CD1c-positive myeloid dendritic cell (primary cell): ENCODE data around the gene RBM28.
"Not testable (repeated sequence)": the region's sequence is repeated elsewhere in the genome, so short reads cannot be mapped to it uniquely, and the experiment has no call there.

Source experiments
- DNase-seq: peaks from one replicate; pipeline ENCODE4 v3.0.0-alpha.2; 2016; ENCODE audit errors: extremely low spot score

RBM28 gene

DNA sequence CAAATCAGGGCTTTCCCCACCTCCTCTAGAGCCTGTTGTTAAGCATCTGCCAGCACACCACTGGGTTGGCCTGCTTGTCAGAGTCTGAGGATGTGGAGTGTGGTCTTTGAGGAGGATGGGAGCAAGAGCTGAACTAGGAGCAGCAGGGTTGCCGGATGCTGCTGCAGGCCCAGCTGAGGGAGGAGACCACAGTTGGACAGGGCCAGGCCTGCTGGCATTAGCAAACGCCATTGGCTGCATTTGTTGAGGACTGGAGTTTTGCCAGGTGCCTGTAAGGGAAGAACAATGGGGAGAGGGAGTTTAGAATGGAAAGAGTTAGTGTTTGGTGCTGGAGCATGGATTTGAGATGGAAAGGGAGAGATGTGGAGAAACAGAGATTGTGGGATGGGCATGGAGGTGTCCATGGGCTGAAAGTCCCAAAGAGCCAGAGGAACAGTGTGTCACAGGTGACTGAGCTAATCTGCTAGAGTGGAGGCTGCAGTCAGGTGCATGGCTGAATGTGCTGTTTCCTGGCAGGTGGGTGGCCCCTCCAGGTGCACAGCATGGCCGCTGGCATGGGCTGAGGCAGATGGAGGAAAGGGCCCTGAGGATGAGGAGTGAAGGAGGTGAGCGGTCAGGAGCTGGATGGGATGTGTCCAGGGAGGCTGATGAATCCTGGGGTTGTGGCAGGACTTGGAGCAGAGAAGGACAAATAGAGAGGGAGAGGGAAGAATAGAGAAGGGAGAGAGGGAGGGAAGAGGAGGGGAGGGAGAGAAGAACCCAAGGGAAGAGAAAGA is 61.9 kb downstream of the RBM28 start:
- DNase-seq, result no peak

GRCh38 chr7:128280451-128280850 is 63.3 kb downstream of the RBM28 start:
- not testable (repeated sequence) for DNase-seq

GRCh38 chr7:128279124-128279713 is 64.5 kb downstream of the RBM28 start:
- no peak for DNase-seq

DNA sequence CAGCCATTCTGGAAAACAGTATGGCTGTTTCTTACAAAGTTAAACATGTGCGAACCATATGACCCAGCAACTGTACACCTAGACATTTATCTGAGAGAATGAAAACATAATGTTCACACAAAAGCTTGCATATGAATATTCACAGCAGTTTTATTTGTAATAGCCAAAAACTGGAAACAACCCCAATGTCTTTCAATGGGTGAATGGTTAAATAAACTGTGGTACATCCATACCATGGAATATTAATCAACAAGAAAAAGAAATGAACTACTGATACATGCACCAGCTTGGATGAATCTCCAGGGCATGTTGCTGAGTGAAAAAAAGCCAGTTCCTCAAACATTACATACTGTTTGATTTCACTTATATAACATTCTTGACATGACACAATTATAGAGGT is 65.3 kb downstream of the RBM28 start:
- DNase-seq, result no peak

DNA sequence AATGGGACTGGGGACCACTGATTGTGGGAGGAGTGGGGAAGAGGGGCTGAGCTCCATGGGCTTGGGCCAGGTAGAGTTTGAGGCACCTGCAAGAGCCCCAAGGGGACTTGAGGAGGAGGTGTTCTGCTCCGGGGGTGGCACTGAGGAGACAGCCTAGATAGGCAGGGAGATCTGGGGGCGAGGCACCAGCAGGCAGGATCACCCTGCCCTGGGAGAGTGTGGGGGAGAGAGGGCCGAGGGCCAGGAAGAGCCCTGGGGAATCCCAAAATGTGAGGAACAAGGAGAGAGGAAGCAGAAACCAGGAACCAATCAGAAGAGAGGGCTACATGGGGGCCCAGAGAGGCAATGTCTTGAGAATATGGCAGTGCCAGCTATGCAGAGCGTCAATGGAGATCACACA is 68.0 kb downstream of the RBM28 start:
- no peak for DNase-seq

DNA sequence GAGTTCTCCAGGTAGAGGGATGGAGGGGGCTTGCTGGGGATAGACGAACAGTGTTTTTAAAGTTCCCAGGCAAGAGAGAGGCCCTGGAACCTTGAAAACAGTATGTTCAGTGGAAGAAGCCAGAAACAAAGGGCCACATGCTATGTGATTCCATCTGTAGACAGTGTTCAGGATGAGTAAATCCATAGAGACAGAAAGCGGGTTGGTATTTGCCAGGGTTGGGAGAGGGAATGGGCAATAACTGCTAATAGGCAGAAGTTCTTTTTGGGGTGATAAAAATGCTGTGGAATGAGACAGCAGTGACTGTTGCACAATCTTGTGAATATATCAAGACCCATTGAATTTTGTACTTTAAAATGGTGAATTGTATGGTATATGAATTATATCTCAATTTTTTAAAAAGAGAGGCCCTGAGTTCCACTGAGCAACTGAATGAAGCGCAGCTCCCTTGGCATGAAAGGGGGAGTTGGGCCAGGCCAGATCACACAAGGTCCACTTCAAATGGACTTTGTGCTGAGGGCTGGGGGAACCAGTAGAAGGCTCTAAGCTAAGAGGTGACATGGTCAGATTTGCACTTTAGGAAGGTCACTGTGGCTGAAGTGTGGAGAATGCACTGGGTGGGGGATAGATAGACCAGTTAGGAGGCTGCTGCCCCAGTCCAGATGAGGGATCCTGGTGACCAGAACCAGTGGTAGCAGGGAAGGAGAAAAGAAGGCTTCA is 68.7 kb downstream of the RBM28 start:
- DNase-seq, result no peak

- DNase-seq, result no peak
These were observed 69.3 kb downstream of the RBM28 start for GRCh38 chr7:128274246-128274883.

DNA sequence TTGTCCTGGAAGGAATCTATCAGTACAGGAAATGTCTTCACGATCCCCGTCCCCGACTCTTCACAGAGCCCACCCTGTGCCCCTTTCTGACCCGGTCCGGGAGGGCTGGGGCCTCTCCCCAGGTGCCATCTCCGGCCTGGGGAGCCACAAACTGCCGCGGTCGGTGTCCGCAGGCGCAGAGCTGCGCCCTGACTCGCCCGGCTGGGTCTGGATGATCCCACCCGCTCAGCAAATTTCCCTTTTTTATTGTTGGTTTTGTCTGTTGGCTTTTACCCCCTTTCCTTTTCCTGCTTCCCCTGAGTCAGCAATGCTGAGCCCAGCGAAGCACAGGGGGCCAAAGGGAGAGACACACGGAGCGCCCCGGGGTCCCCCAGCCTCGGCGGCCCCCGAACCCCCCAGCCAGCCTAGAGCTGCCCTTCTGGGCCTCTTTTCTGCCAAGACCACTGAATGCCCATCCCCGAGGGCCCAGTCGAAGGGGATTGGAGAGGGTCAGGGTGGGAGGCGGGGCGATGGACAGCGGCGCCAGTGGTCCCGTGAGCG is 71.7 kb downstream of the RBM28 start:
- no peak for DNase-seq

- DNase-seq, result no peak
These were observed 72.2 kb downstream of the RBM28 start for GRCh38 chr7:128271471-128271941.

DNA sequence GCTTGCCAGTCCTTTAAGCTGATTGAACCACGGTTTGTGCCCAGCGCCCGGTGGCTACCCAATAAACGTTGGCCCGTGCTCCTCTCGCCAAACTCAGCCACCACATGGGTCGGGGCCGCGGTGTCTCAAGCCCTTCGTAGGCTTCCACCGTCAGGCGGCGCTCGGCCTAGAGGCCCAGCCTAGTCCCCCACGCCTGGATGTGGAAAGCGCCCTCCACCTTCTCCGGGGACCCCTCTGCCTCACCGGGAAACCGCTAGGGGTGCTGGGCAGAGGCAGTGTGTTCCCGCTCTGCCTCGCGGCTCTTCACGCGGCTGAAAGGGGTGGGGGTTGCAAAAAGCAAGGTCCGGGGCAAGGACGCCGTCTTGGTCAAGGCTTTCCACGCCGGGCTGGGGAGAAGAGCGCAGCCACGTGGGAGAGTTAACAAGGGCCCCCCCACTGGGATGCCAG is 72.9 kb downstream of the RBM28 start:
- no peak for DNase-seq

DNA sequence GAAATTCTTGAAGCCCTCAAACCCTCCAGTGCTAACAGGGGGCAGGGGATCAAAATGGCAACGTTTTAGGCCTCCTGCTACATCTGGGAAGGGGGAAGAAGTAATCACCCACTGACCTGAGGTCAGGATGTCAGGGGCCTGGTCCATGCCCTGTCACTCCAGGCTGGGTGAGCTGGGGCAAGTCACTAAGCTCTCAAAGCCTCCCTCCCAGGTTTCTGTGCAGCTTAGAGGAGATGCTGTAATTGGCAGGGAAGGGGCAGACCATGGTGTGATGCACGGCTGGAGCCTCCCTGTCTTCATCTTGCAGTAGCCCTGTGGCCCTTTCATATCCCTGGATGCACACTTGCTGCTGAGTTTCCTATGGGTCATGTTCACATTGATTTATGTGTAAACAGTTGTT is 75.5 kb downstream of the RBM28 start:
- no peak for DNase-seq

- no peak for DNase-seq
These were observed 76.1 kb downstream of the RBM28 start for GRCh38 chr7:128267595-128267924.

- DNase-seq, result no peak
These were observed 76.7 kb downstream of the RBM28 start for GRCh38 chr7:128266883-128267594.

- DNase-seq, result no peak
These were observed 77.2 kb downstream of the RBM28 start for GRCh38 chr7:128266529-128266882.

- no peak for DNase-seq
These were observed 77.8 kb downstream of the RBM28 start for GRCh38 chr7:128265906-128266300.

DNA sequence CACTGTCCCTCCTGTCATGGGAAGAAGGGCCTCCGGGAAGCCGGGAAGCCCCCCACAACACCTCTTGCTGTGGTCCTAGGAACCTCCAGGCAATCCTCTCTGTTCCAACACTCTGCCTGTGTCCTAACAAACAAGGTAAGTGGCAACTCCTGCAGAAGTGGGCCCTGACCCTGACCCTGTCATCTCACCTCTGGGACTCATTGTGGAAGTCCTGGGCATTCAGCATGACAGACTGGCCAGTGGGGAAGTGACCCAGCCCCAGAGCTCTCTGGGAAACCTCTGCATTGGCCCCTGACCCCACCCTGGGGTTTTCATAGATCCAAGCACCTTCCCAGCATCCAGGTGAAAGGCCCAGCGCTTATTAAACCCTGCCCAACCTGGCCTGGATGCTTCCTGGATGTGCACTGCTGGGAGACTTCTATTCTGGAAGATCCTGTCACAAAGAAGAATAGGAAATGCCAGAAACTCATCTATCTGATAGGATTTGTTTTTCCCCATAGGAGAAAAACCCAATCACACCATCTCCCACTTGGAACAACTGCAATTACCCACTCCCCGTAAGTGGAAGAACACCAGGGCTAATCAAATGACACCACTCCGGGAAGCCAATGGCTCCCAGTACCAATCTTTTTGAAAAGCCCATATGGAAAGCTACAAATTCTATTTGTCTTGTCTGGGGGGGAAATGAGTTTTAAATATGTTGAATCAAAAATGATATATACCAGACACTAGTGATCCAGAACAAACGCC is 78.4 kb downstream of the RBM28 start:
- no peak for DNase-seq

DNA sequence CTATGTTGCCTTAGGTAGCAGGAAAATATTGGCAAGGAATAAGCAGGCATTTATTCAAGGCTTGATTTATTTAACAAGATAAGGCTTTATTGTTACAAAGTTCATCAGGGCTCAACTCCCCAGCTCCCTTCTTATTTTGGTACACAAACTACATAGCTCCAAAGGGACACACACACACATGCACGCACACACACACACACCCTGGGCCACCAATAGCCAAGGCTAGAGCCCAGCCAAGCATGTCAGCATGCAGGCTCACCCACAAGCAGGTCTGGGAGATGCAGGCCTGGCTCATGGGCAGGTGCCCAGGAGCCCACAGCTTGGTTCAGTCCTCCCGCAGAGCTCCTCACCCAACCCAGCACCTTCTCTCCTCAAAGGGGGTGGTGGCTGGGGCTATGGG is 79.2 kb downstream of the RBM28 start:
- DNase-seq, result no peak

- DNase-seq, result no peak
These were observed 80.3 kb downstream of the RBM28 start for GRCh38 chr7:128263420-128263819.

DNA sequence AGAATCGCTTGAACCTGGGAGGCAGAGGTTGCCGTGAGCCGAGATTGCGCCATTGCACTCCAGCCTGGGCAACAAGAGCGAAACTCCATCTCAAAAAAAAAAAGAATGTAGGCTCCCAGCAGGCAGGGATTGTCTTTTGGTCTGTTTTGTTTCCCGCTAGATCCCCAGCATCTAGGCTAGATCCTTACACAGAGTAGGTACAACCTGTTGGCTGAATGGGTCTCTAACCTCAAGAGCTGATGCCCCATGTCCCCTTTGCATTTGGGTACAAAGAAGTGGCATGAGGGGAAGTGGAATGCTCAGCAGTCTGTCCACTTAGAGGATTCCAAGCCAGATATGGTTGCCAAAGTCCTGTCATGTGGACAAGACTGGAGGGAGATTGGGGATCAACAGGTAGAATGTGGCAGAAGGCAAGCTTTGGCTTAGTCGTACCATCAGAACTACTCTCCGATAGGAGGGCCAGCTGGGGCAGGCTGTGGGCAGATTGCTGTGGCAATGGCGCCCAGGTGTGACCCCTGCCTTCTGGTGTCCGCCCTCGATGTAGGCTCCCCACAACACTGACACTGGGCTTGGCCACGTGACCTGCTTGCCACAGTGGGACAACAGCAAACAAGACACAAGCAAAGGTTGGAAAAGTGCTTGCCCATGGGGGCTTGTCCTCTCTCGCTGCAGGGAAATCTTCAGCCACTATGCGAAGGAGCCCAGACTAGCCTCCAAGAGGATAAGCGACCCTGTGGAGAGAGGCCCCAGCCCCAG is 81.3 kb downstream of the RBM28 start:
- DNase-seq, result no peak
